Lung (tissue), 12 donors: ENCODE measurements around the gene THSD7B. TPM values are rescaled to one million over a fixed set of nuclear protein-coding genes. Genes with fewer than 3 reads are reported as not detected.

ENCODE experiments used
- ATAC-seq: fragments of 200-7000 bp; cut with Tn5 transposase; one replicate; pipeline ENCODE4 v1.9.1; 2020; ENCODE audit warnings: moderate number of reproducible peaks; ENCODE audit not compliant: insufficient read depth, low FRiP score
- DNase-seq, 3 donors: peaks; one replicate each; pipeline ENCODE4 v3.0.0-alpha.2; 2013 to 2017
- H3K27ac ChIP-seq, 2 donors: one replicate each; pipeline ENCODE4 v1.5.1; 2013; ENCODE audit warnings: mild to moderate bottlenecking in 2 of 2, moderate library complexity in 2 of 2, control low read depth in 1 of 2, inconsistent platforms in 1 of 2, low read depth in 1 of 2, low read length in 1 of 2
- H3K27me3 ChIP-seq, 3 donors: one replicate each; pipeline ENCODE4 v1.5.1; 2013; ENCODE audit warnings: low read length in 2 of 3; ENCODE audit not compliant: control insufficient read depth in 3 of 3, insufficient read depth in 3 of 3
- H3K36me3 ChIP-seq, 4 donors: one replicate each; pipeline ENCODE4 v1.5.1; 2013; ENCODE audit warnings: low read length in 4 of 4, mild to moderate bottlenecking in 1 of 4, moderate library complexity in 1 of 4; ENCODE audit not compliant: control insufficient read depth in 4 of 4, insufficient read depth in 4 of 4
- H3K4me1 ChIP-seq, 5 donors: one replicate each; pipeline ENCODE4 v1.5.1; 2013; ENCODE audit warnings: low read length in 5 of 5, mild to moderate bottlenecking in 2 of 5, moderate library complexity in 1 of 5; ENCODE audit not compliant: control insufficient read depth in 5 of 5, insufficient read depth in 5 of 5
- H3K4me3 ChIP-seq: one replicate; pipeline ENCODE4 v1.5.1; 2013; ENCODE audit warnings: mild to moderate bottlenecking, control low read depth, moderate library complexity
- H3K9ac ChIP-seq, 2 donors: one replicate each; pipeline ENCODE4 v1.5.1; 2013; ENCODE audit warnings: low read length in 2 of 2, control low read depth in 1 of 2; ENCODE audit not compliant: insufficient read depth in 1 of 2
- H3K9me3 ChIP-seq, 4 donors: one replicate each; pipeline ENCODE4 v1.5.1; 2013; ENCODE audit warnings: low read length in 3 of 4, mild to moderate bottlenecking in 1 of 4, moderate library complexity in 1 of 4; ENCODE audit not compliant: control insufficient read depth in 4 of 4, insufficient read depth in 3 of 4
- CTCF ChIP-seq: IDR thresholded peaks from 2 replicates; pipeline ENCODE4 v1.5.1; 2012; ENCODE audit warnings: mild to moderate bottlenecking; ENCODE audit errors: control extremely low read depth, extremely low read depth
- WGBS, 2 donors: extraction: QIAGEN DNeasy Blood & Tissue Kit; methylation state at CpG; one replicate each; pipeline ENCODE4 v1.1.7; 2013; 5-methylcytosine and 5-hydroxymethylcytosine counted together
- polyA plus RNA-seq, 2 donors: library from polyadenylated mRNA; stranded (reverse); fragments of 200-250 nt; gene quantifications; one replicate each; pipeline ENCODE4 v1.2.1, GENCODE V29; 2013
- total RNA-seq, 2 donors: library from RNA; depleted of rRNA in 1 of 2; stranded (reverse); fragments of >200 nt in 1 of 2; gene quantifications; one replicate each; pipeline ENCODE4 v1.2.1, GENCODE V29; 2014 to 2021
- donor health status: control.
- donor health status: control.
- donor health status: Bipolar disorder and iron deficiency.
- donor health status: healthy.
- donor health status: DM: yes; HTN: yes; CAD: no.

The THSD7B gene
- total and polyA plus RNA-seq, 4 donors, result 0.03 to 8.2 (median 0.14) TPM

- ATAC-seq, result no peak
- WGBS, 2 donors, result 86 to 93% methylated on average over 4 of the region's 4 CpGs
- Histone ChIP-seq H3K27me3 (no peaks in the 10 kb centered on the region), H3K9ac (no peak overlapping the region), H3K4me3 (no peak overlapping the region), H3K36me3 (no peaks in the 10 kb centered on the region), H3K9me3 (peaks cover 0 to 6% (median 1%) of the 10 kb centered on the region in 4 donors), H3K27ac (no peak overlapping the region), H3K4me1 (no peaks in the 10 kb centered on the region)
- DNase-seq, result no peak
- TF ChIP-seq CTCF, result no peak
These were observed 940.0 kb downstream of the THSD7B start for GRCh38 chr2:137705296-137705695.

GRCh38 chr2:137706786-137707613 lies 941.7 kb downstream of the THSD7B start:
- H3K36me3 ChIP-seq, result no peaks in the 10 kb centered on the region
- no peak overlapping the region for H3K27ac ChIP-seq
- TF ChIP-seq CTCF, result no peak
- no peak overlapping the region for H3K9ac ChIP-seq
- ATAC-seq (no peak), DNase-seq (peak in 1 of 3 donors; percentile 6)
- H3K4me1 ChIP-seq, result no peaks in the 10 kb centered on the region
- H3K9me3 ChIP-seq, result peaks cover 0 to 6% (median 3%) of the 10 kb centered on the region in 4 donors
- 65% methylated on average over 15 of the region's 15 CpGs for WGBS, 2 donors
- no peak overlapping the region for H3K4me3 ChIP-seq
- no peaks in the 10 kb centered on the region for H3K27me3 ChIP-seq

- no peaks in the 10 kb centered on the region for H3K36me3 ChIP-seq
- TF ChIP-seq CTCF, result no peak
- 84 to 89% methylated on average over 5 of the region's 5 CpGs for WGBS, 2 donors
- H3K4me1 ChIP-seq, result no peaks in the 10 kb centered on the region
- H3K27me3 ChIP-seq, result no peaks in the 10 kb centered on the region
- H3K9ac ChIP-seq, result no peak overlapping the region
- no peak overlapping the region for H3K27ac ChIP-seq
- ATAC-seq (peak; percentile 19), DNase-seq (no peak)
- H3K4me3 ChIP-seq, result no peak overlapping the region
- H3K9me3 ChIP-seq, result peaks cover 0 to 6% (median 2%) of the 10 kb centered on the region in 4 donors
These were observed 943.0 kb downstream of the THSD7B start for GRCh38 chr2:137708311-137708710.
